SK-N-SH (cell line): ENCODE measurements around the gene MAX. TPM values are rescaled to one million over a fixed set of nuclear protein-coding genes. Genes with fewer than 3 reads are reported as not detected.

Experiments
- CTCF ChIA-PET: fragments of 300-600, 350-600 bp; formaldehyde crosslinking; extraction: SDS; loops from one replicate; lab custom pipeline; 2021; lab: Yijun Ruan, JAX
- POLR2A ChIA-PET: fragments of 350-600 bp; sonication (Branson Sonifier 250); formaldehyde crosslinking; extraction: SDS; loops from one replicate; lab custom pipeline; 2020; ENCODE audit warnings: antibody characterized with exemption, inconsistent platforms; lab: Yijun Ruan, JAX
- DNase-seq: peaks from one replicate; pipeline ENCODE4 v3.0.0; 2012
- H2AFZ ChIP-seq: fragments of 200-600 bp; sonication (generic); 2 replicates; pipeline ENCODE4 v1.8.1; 2016; ENCODE audit warnings: antibody characterized with exemption, mild to moderate bottlenecking, low read depth
- H3F3A ChIP-seq: fragments of 200-600 bp; sonication (generic); replicated peaks from 2 replicates; pipeline ENCODE3; 2016; ENCODE audit warnings: antibody characterized with exemption, mild to moderate bottlenecking; ENCODE audit not compliant: insufficient read depth
- H3K27ac ChIP-seq, 2 experiments: fragments of 200-500 bp in 1 of 2; fragments of 200-600 bp in 1 of 2; sonication (Bioruptor generic) in 1 of 2; sonication (generic), shearing (Covaris generic) in 1 of 2; 2 replicates each; pipeline versions ENCODE4 v1.5.1 to v1.6.1; 2014 to 2016; ENCODE audit warnings: low read depth in 2 of 2, inconsistent platforms in 1 of 2, low read length in 1 of 2, mild to moderate bottlenecking in 1 of 2, mixed read lengths in 1 of 2
- H3K27me3 ChIP-seq: fragments of 200-600 bp; sonication (generic), shearing (Covaris generic); 2 replicates; pipeline ENCODE4 v1.6.1; 2016; ENCODE audit warnings: mixed run types; ENCODE audit not compliant: insufficient read depth
- H3K36me3 ChIP-seq, 2 experiments: fragments of 200-500 bp in 1 of 2; fragments of 200-600 bp in 1 of 2; sonication (Bioruptor generic) in 1 of 2; sonication (generic) in 1 of 2; replicated peaks in 1 of 2; 2 replicates each; pipeline versions ENCODE3 to v1.5.1; 2014 to 2016; ENCODE audit warnings: low read length in 1 of 2, mild to moderate bottlenecking in 1 of 2; ENCODE audit not compliant: insufficient read depth in 2 of 2, control insufficient read depth in 1 of 2
- H3K4me1 ChIP-seq, 2 experiments: fragments of 200-500 bp in 1 of 2; fragments of 200-600 bp in 1 of 2; sonication (Bioruptor generic) in 1 of 2; sonication (generic), shearing (Covaris generic) in 1 of 2; 2 replicates each; pipeline versions ENCODE4 v1.5.1 to v1.6.1; 2014 to 2016; ENCODE audit warnings: low read depth in 1 of 2, low read length in 1 of 2, mixed run types in 1 of 2; ENCODE audit not compliant: insufficient read depth in 2 of 2, control insufficient read depth in 1 of 2
- H3K4me2 ChIP-seq: fragments of 200-600 bp; sonication (generic), shearing (Covaris generic); 2 replicates; pipeline ENCODE4 v1.6.1; 2017; ENCODE audit warnings: mixed run types
- H3K4me3 ChIP-seq, 2 experiments: fragments of 200-500 bp in 1 of 2; fragments of 200-600 bp in 1 of 2; sonication (Bioruptor generic) in 1 of 2; sonication (generic), shearing (Covaris generic) in 1 of 2; 2 replicates each; pipeline versions ENCODE4 v1.5.1 to v1.8.1; 2014 to 2016; ENCODE audit warnings: low read depth in 2 of 2, inconsistent platforms in 1 of 2, low read length in 1 of 2, mild to moderate bottlenecking in 1 of 2, mixed read lengths in 1 of 2, moderate library complexity in 1 of 2
- H3K79me2 ChIP-seq: fragments of 200-600 bp; sonication (generic); 2 replicates; pipeline ENCODE4 v1.8.1; 2017; ENCODE audit warnings: mild to moderate bottlenecking; ENCODE audit not compliant: insufficient read depth
- H3K9ac ChIP-seq: fragments of 200-600 bp; sonication (generic); 2 replicates; pipeline ENCODE4 v1.6.1; 2017; ENCODE audit warnings: mixed run types
- H3K9me2 ChIP-seq: fragments of 200-600 bp; sonication (generic); 2 replicates; pipeline ENCODE4 v1.6.1; 2017; ENCODE audit warnings: mixed run types
- H3K9me3 ChIP-seq: fragments of 200-600 bp; sonication (generic); 2 replicates; pipeline ENCODE4 v1.6.1; 2017; ENCODE audit warnings: mixed run types, mild to moderate bottlenecking, moderate library complexity
- H4K20me1 ChIP-seq: fragments of 200-600 bp; sonication (generic); 2 replicates; pipeline ENCODE4 v1.6.1; 2017; ENCODE audit warnings: mild to moderate bottlenecking, mixed run types; ENCODE audit not compliant: insufficient read depth
- FOSL2 ChIP-seq: IDR thresholded peaks from 2 replicates; pipeline ENCODE4 v1.4.0; 2012; ENCODE audit warnings: low read depth, mild to moderate bottlenecking, moderate library complexity, borderline replicate concordance
- FOXJ3 ChIP-seq: sonication (generic); formaldehyde crosslinking; IDR thresholded peaks from 2 replicates; pipeline ENCODE4 v1.5.1; 2020; ENCODE audit warnings: mild to moderate bottlenecking, missing genetic modification reagents
- FOXM1 ChIP-seq: IDR thresholded peaks from 2 replicates; pipeline ENCODE4 v1.4.0; 2012; ENCODE audit warnings: low read depth, mild to moderate bottlenecking
- MXI1 ChIP-seq: IDR thresholded peaks from 2 replicates; pipeline ENCODE4 v1.6.1; 2012; ENCODE audit warnings: mild to moderate bottlenecking, low read depth, low read length, improper control_type of control experiment
- NRF1 ChIP-seq: IDR thresholded peaks from 2 replicates; pipeline ENCODE4 v1.6.1; 2012; ENCODE audit warnings: low read depth, mild to moderate bottlenecking, low read length
- SMC3 ChIP-seq: IDR thresholded peaks from 2 replicates; pipeline ENCODE4 v1.6.1; 2012; ENCODE audit warnings: low read depth, low read length, improper control_type of control experiment
- TCF12 ChIP-seq: IDR thresholded peaks from 2 replicates; pipeline ENCODE4 v1.4.0; 2012
- WGBS: methylation state at CpG from one replicate; pipeline ENCODE4 v1.1.6; 2017; ENCODE audit warnings: low lambda C conversion rate; 5-methylcytosine and 5-hydroxymethylcytosine counted together
- polyA plus RNA-seq, 3 experiments: library from polyadenylated mRNA; depleted of rRNA; stranded (reverse); fragments of >200 nt; gene quantifications; 2 replicates each; pipeline ENCODE4 v1.2.3, GENCODE V29; 2012
- TF ChIP-seq, protein P1 (sequence below): IDR thresholded peaks from 2 replicates; pipeline ENCODE4; 2012
- TF ChIP-seq, protein P2 (sequence below): IDR thresholded peaks from 2 replicates; pipeline ENCODE4 v1.4.0; 2012; ENCODE audit warnings: low read depth, borderline replicate concordance
- TF ChIP-seq, protein P3 (sequence below): IDR thresholded peaks from 2 replicates; pipeline ENCODE4 v1.4.0; 2012; ENCODE audit warnings: low read depth

The MAX gene
- polyA plus RNA-seq, 1 of the 3 experiments (the other 2 are of a cell fraction), result 103 TPM

DNA sequence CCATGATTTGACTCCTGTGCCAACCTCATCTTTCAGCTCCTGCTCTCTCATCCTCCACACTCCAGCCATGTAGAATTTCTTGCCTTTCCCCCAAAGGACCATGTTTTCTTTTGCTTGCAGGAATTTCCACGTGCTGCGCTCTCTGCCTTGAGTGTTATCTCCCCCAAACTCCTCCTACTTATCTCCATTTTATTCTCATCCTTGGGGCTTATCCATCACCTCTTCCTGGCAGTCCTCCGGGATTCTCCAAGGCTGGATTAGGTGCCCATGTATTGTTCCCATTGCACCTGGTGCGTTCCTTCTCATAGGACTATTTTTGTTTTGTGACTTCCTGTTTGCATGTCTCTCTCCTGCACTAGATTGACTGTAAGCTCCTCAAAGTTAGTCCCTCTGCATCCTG lies 7.0 kb upstream of the MAX start:
- ChIA-PET CTCF (no interaction called here), POLR2A (no interaction called here)
- Histone ChIP-seq H2AFZ (no peak overlapping the region), H4K20me1 (no peaks in the 10 kb centered on the region), H3K4me1 (no peaks in the 10 kb centered on the region), H3K27me3 (no peaks in the 10 kb centered on the region), H3K9ac (no peak overlapping the region), H3F3A (no peaks in the 10 kb centered on the region), H3K9me2 (no peaks in the 10 kb centered on the region), H3K79me2 (no peaks in the 10 kb centered on the region), H3K36me3 (no peaks in the 10 kb centered on the region), H3K4me2 (no peak overlapping the region), H3K27ac (no peak overlapping the region), H3K9me3 (no peaks in the 10 kb centered on the region), H3K4me3 (no peak overlapping the region)
- TF ChIP-seq, protein P1, sequence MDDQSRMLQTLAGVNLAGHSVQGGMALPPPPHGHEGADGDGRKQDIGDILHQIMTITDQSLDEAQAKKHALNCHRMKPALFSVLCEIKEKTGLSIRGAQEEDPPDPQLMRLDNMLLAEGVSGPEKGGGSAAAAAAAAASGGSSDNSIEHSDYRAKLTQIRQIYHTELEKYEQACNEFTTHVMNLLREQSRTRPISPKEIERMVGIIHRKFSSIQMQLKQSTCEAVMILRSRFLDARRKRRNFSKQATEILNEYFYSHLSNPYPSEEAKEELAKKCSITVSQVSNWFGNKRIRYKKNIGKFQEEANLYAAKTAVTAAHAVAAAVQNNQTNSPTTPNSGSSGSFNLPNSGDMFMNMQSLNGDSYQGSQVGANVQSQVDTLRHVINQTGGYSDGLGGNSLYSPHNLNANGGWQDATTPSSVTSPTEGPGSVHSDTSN, result no peak
- no peak for TF ChIP-seq SMC3
- no peak for TF ChIP-seq TCF12
- TF ChIP-seq FOXJ3, result no peak
- no peak for TF ChIP-seq NRF1
- TF ChIP-seq, protein P2, sequence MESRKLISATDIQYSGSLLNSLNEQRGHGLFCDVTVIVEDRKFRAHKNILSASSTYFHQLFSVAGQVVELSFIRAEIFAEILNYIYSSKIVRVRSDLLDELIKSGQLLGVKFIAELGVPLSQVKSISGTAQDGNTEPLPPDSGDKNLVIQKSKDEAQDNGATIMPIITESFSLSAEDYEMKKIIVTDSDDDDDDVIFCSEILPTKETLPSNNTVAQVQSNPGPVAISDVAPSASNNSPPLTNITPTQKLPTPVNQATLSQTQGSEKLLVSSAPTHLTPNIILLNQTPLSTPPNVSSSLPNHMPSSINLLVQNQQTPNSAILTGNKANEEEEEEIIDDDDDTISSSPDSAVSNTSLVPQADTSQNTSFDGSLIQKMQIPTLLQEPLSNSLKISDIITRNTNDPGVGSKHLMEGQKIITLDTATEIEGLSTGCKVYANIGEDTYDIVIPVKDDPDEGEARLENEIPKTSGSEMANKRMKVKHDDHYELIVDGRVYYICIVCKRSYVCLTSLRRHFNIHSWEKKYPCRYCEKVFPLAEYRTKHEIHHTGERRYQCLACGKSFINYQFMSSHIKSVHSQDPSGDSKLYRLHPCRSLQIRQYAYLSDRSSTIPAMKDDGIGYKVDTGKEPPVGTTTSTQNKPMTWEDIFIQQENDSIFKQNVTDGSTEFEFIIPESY, result no peak
- 47% methylated on average over 4 of the region's 4 CpGs for WGBS
- DNase-seq, result no peak

DNA sequence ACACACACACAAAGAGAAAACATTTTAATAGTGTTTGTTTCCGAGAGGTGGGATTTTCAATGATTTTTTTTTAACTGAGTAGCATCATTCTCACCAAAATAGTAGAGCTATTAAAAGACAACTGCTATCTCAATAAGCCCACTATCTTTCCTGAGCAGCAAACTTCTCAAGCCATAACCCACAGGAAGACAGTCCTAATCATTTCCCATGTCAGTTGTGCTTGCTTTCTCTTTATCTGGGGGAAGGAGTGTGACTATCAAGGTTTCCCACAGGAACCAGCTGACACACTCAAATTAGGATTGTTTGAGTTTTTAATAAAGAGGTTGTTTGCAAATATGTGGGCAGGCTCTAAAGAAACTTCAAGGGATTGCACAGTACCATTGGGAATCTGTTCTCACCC lies 4.9 kb upstream of the MAX start:
- Histone ChIP-seq H2AFZ (no peak overlapping the region), H3K4me2 (no peak overlapping the region), H3K4me1 (peaks cover 0 to 3% of the 10 kb centered on the region in 2 experiments; a peak in 1 of 4 replicates), H3K79me2 (no peaks in the 10 kb centered on the region; the same call in 1 of the 2 replicates), H3K4me3 (no peak overlapping the region), H3F3A (no peaks in the 10 kb centered on the region), H3K27ac (no peak overlapping the region), H4K20me1 (no peaks in the 10 kb centered on the region), H3K9ac (no peak overlapping the region), H3K9me3 (no peaks in the 10 kb centered on the region), H3K27me3 (no peaks in the 10 kb centered on the region), H3K9me2 (no peaks in the 10 kb centered on the region), H3K36me3 (no peaks in the 10 kb centered on the region)
- POLR2A ChIA-PET, result no interaction called here
- WGBS, result 83% methylated on average over 1 of the region's 1 CpG
- no peak for DNase-seq
- TF ChIP-seq FOXM1, result no peak
- TF ChIP-seq, protein P2, result no peak
- TF ChIP-seq MXI1, result no peak
- TF ChIP-seq, protein P3, sequence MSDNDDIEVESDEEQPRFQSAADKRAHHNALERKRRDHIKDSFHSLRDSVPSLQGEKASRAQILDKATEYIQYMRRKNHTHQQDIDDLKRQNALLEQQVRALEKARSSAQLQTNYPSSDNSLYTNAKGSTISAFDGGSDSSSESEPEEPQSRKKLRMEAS, result no peak
- TF ChIP-seq FOSL2, result no peak
- TF ChIP-seq TCF12, result no peak
- CTCF ChIA-PET, result no interaction called here
